ENCODE results near the gene TSC22D3.

Gene TSC22D3

DNA sequence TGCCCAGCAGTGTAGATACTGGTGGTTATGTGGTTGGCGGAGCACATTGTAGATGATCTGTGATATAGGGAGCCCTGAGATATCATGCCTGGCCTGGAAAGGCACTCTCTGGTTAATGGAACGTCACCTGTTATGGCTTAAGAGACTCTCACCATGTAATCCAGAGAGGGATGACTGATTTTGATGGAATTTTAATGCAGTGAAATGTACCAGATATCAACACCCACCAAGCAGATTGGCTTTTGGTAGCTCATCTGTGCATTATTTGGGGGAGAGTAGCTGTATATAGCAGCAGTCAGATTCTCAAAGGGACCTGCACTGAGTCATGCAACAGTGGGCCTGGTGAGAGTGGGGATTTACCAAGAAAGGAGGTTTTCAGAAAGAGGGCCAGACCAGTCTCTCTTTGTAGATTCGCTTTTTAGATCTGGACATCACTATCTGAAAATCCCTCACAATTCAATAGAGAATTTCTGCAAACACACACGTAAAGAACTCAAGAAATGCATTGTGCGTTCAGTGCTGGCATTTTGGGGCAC, 17.3 kb downstream of the TSC22D3 start:
- no peak for DNase-seq

DNA sequence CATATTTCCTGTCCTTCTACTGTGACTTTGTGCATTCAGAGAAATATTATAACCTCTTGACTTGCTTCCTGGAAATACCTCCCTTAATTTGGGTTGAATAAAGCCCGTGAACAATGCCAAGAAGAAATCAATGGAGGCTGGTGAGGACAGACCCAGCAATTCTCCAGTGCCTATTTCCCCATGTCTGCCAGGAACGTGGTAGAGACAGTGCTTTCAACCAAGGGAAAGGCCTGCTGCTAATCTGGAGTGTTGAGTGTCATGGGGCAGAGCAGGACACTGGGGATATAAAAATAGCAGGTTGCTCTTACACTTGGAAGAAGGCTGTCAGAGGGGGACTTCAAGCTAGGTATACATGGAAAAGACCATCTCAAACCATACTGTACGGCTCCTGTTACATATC, 19.9 kb downstream of the TSC22D3 start:
- no peak for DNase-seq

DNA sequence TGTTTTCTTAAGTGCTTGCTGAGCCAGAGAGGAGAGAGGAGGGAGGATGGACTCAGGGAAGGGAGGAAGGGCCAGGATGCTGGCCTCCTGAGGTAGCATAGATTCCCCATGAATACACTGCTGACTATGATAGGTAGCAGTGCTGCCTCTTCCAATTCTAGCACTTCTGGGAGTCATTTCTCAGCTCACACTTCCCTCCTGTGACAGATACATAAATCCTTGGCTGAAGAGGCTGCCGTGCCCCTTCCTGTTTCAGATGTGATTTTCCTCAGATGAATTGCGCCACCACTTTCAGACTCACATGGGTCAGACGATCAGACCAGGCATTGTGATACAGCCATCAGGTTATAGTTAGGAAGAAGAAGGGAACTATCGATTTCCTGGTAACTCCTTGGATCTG, 22.4 kb downstream of the TSC22D3 start:
- DNase-seq = no peak

DNA sequence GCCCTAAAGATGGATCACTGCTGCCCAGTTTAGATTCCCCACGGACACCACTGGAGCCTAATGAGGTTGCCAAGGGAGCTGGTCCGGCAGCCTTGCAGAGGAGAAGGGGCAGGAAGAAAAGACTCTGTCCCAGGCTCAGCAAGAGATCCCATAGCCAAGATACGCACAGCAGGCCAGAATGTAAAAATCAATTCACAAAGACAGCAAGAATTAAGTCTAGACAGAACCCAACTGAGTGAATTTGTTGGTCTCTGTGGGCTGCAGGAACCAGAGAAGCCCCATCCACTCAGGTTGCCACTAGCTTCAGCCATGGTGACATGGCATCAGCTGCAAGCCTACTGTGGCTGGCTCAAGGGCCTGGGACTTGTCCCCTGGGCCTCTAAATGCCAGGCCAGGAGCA, 22.9 kb downstream of the TSC22D3 start:
- no peak for DNase-seq

DNA sequence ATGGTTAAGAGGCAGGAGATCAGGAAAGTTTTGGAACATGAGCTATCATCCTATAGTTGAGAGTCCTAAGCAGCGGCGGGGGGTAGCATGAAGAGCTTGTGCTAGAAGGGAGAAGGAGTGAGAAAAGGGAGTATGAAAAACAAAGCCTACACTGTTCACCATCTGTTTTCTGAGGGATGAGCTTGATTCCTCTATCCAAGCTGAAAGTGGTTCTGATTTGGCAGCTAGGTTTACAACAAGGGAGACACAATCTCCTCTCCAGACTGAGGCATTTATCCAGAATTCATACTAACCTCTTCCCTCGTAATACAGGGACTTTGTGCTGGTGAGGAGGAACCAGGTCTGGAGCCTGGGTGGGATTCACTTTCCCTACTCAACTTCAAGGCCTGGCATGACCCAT, 23.5 kb downstream of the TSC22D3 start:
- no peak for DNase-seq

DNA sequence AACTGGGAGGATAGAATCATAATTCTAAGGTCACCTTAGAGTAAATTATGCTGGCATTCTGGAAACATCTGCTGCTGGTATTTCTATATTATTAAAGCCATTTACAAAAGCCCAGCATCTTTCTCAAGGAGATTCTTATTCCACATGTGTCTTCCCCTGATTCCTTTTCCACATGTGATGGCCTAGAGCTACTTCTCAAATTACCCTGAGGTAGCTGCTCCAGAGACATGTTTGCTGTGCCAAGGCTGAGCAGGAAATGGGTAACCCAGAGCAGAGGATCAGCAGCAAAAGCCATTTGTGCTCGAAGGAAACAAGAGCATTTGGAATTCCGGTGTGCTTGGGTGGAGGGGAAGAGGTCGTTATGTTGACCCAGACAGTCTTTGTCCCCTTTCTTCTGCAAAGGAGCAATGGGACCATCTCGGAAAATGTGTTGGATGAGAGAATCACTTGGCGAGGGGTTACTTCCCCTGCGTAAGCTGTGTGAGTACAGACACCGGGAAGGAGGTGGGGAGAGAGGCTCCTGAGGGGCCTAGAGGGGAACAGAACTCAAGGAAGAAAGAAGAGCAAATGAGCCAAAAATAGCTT, 24.6 kb downstream of the TSC22D3 start:
- no peak for DNase-seq

DNA sequence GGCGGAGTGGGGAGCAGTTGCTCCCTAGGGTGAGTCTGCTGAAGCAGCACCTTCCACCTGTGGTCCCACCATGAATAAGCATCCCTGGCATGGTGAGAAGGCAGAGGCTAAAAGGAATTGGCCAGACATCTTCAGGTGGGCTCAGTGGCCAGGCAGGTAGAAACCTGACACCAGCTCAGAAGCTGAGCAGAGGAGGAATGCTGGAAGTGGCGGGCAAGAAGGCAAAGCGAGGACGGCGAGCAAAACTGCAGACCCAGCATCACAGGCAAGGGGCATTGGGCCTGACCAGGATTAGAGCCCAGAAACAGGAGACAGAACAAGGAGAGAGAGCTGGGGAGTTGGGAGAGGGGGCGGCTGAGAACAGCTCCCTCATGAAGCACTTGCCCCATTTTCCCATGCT, 25.3 kb downstream of the TSC22D3 start:
- no peak for DNase-seq

DNA sequence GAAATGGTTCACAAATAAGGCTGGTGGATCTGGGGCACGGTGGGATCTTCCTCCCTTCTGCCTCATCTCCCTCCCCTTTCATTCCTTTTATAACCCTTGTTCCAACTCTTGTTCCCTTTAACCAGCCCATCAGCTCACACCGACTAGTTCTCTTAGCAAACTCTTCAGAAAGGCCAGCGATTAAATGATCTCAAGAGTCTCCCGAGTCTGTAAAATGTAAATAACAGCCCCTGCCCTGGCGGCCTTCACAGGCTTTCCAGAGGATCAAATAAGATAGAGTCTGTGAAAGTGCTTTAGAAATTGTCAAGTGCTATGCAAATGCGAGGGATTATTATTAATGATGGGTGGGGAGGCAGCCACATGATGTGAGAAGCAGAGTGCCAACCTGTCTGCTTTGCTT, 27.1 kb downstream of the TSC22D3 start:
- no peak for DNase-seq

DNA sequence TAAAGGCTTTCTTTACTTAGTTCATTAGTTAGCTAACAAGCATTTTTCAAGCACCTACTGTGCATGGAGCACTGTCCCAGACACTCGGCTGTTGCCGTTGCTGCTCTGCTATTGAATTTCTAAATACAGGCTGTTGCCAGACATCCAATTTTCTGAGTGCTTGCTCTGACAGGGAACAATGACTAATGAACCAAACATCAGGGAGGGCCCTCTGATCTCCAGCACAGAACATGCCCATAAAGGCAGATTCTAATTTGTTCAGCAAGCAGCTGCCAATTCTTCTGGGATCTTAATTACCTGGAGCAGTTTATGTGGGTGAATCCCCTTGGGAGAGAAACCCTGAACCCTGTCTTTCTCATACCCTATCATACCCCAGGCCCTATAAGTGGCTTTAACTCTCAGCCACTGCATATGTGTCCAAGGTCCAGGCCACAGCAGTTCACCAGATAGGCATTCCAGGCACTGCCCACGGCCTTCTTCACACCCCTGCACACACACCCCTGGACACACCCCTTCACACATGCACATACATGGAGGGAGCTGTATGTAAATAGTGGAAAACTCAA, 27.9 kb downstream of the TSC22D3 start:
- DNase-seq = peak; percentile 56

DNA sequence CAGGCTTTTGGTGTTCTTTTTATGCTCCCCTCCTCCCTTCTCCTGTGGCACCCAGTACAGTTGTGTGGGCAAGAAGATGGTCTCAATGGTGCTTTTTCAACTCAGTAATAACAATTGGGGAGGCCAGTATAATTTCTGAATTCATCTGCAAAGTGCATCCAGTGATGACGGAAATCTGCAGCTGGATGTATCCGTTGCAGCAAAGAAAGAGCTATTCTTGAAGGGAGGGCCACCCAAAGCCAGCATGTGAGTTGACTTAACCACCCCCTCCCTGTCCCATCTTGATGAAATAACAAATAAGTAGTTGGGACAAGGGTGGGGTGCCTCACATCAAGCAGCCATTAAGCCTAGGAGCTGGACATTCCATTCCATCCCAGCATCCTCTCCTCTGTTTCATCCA, 30.7 kb downstream of the TSC22D3 start:
- no peak for DNase-seq

DNA sequence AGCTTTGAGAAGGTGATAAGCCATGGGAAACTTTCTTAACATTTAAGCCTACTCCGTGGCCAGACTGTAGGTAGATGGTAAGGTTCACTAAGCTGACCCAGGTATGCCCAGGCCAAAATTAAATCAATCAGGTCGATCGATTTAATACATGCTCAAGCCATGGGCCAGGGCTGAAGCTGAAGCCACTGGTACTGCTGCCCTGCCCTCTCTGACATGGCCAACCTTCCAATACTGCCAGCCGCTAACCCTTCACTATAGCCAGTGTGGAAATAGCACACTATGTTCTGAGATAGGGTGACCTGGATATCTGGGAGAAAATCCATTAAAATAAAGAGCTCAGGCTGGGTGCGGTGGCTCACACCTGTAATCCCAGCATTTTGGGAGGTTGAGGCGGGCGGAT, 31.6 kb downstream of the TSC22D3 start:
- DNase-seq = no peak

DNA sequence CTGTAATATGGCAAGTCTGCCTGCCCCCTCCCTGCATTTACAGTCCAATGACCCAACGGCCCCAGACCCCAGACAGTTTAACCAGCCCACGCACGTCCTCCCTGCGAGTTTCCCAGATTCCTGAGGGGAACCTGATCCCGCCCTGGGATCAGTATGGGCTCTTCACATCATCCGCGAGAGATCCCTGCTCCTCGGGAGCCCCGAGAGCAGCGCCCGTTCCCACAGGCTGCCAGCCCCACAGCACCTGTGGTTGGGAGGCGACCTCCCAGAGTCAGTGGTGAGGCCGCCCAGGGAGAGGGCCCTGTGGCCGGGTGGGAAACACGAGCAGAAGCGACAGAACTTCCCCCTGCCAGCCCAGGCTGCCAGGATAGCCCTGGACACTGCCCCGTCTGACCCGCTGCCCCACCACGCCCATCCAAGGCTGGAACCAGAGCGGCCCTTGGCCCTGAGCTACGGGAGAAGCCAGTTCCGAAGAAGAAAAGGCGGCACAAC, 32.8 kb downstream of the TSC22D3 start:
- no peak for DNase-seq

DNA sequence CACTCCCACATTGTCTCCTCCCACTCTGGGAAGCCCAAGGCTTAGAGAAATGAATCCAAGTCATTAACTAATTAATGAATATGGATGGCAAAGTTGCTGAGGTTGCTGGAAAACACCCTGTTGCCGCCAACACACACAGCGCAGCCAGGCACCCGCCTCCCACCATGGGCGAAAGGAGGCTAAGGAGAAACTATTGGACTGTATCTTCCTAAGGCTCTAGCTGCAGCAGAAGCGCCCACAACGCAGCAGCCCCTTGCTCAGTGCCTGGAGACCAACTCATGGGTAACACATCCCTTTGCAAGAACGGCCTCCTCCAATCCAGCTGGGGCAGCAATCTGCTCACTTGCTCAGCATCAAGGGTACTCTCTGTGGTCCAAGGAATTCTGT, 34.2 kb downstream of the TSC22D3 start:
- DNase-seq = no peak

DNA sequence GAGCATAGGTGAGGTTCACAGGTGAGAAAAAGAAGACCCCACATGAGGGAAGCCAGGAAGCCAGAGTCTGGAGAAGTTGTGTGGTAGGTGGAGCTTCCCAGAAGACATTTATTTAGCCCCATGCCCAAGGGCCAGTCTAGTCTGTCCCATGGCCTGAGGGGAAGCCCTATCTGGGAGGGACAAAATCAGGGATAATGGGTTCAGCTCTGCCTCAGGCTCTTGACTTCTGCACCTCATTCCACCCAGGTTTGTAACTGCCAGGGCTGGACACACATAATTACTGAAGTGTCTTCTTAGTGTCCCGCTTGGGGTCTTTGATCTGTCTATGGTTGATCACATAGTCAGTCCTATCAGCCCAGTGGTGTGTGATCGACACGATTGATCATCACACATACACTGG, 36.0 kb downstream of the TSC22D3 start:
- DNase-seq = no peak

DNA sequence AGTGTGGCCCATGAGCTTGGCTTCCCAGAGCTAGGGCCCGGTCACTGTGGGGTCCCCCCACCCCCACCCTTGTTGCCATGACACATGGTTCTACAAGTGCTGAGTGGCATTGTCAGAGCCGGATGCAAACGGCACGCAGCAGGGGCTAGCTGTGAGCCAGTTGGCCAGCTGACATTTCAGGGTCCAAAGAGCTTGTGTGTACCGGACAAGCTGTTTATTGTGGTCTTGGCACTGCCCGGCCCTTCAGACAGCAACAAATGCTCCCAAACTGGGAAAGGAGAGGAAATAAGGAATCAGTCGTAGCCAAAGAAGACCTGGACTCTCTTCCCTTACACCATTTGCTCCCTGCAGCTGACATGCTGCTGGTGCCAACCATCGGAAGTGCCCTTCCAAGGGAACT, 36.8 kb downstream of the TSC22D3 start:
- no peak for DNase-seq

DNA sequence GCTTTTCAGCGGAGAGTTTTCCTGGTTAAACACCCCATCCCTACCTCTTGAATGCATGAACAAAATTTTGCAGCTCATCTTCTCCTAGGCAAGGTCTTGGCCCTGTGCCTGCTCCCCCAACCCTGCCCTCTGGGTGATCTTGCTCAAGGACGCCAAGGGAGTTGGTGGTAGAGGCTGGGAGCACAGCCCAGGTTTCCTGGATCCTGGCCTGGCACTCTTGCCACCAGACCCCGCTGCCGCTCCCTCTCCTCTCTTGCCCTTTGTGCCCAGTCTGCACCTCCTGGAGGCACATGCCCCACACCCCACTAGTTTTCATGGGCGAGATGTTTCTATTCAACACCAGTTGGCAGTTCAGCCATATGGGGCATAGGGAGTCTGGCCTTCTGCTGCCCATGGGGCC, 37.3 kb downstream of the TSC22D3 start:
- no peak for DNase-seq

DNA sequence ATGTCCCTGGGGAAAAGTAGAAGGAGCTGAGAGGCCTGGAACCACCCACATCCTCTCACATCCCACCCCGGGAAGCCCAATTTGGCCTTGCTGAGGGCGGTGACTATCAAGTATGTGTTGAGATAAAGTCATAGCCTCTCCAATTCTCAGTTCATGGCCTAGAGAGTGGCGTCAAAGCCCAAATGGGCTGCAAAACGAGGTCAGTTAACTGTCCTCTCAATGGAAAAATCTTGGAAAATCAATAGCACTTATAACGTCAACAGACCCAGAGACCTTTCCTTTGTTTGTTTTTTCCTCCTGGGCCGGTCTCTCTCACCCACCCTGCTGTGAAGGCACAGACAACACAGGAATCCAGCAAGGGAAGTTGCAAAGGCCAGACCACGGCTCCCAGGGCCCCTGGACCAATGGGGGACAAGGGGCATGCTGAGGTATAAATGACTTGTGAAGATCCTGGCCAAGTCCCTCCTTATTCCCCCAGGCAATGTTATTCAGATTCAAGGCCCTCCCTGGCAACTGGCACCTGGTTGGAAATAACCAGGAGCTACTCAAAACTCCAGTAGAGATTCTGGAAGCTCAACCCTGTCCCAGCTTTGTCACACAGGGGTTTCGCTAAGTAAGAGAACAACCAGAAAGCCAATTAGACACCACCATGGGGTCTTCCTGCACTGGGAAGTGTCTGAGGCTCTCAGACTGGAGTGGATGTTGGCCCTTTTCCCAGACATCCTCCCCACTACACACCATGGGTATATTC, 38.6 kb downstream of the TSC22D3 start:
- no peak for DNase-seq

DNA sequence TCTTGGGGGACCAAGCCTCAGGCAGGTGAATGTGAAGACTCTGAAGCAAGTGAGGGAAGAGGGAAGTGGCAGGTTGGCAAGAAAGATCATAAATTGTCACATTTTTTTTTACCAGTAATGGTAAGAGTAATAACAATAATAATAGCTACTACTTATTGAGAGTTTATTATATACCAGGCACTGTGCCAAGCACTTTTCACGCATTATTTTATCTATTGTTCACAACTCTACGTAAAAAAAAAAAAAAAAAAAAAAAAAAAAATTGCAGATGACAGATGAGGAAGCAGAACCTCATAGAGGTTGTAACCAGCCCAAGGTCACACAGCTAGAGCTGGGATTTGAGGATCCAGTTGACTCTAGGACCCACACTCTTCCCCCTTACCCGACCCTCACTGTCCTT, 40.9 kb downstream of the TSC22D3 start:
- DNase-seq = no peak

DNA sequence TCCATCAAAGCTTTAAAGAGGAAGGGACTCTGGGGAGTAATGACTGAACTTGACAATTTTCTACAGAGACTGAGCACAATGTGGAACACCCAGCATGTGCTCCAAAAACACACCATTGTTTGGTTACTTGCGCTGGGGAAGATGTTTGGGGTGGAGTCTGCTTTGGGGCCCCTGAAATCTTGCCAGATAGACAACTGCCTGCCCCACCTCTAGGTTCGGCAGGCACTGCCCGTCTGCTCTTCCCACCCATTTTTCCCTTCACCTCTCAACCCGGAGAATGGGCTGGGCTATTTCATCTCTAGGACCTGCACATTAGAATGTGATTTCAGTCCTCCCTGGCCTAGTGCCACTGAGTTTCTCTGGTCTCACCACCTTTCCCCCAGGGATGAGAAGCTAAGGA, 41.9 kb downstream of the TSC22D3 start:
- no peak for DNase-seq

DNA sequence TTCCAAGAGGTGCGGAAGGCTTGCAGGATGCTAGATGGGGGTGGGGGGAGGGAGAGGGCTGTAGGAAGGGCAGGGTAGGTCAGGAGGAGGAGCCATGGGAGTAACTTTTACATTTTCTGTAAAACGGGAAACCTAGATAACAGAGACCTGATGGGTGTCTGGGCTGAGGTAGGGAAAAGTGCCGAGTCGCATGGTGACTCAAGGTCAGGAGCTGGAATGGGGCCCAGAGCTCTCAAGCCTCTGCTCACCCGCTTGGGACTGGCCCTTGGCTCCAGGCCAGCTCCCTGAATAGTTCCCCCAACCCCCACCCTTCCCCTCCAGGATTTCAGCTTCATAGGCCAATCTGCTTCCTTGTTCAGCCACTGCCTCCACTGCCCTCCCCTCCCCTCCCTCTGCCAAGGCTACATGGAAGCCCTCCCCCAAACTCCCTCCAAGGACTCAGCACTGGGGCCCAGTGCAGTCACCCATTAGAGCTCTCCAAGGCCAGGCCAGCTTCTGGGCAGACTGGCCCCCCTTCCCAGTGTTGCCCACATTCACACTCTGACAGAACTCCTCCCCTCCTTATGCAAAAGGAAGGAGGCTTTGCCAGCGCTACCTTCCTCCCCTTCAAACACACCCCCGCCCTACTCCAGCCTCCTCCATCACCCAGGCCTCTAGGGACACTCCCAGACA, 43.6 kb downstream of the TSC22D3 start:
- peak; percentile 81 for DNase-seq

DNA sequence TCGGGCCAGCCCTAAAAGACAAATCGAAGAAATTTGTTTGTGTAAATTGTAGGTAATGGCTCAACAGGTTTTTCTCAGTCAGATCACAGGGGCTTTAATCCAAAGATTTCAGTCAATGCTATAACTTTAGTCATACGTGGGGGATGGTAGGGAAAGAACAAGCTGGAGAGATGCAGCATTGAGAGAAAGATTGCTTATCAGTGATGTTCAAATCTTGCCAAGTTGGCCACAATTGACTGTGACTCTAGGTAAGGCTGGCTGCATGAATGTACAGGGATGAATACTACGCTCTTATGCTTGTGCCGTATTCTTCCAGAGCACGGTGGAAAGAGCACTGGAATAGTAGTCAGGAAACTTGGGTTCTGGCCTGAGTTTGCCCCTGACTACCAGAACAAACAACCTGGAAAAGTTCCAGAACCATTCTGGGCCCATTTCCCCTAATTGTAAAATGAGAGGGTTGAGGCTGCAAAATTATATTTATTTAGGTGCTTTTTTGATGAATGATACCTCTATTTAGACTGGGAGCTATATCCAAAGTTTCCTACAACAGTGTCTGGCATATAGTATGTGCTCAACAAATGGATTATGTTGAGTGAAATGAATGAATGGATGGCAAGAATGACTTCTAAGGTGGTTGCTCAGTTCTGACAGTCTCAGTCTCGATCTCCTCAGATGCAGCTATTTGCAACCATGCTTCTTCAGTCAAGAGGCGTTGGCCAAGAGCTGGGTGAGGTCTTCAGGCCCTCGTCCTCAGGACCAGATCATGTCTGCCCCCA, 44.4 kb downstream of the TSC22D3 start:
- DNase-seq = no peak

DNA sequence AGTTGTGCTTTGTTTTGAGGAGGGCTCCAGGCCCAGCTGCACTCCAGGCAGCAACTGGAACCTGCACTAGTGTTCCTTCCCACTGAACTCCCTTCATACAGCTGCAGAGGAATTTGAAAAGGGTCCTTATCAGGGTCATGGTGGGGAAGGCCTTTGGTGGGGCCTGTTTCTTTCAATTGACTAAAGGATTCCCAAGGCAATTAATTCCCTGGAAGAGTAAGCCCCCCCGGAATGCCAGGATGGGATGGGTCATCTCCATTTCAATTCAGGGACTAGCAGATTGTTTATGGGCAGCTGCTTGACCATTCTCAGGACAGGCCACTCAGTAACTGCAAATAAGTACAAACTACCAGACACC, 45.3 kb downstream of the TSC22D3 start:
- no peak for DNase-seq
